Endometrium (tissue), 2 donors: Measurements from ENCODE around the gene ALPK1.
"Not testable (repeated sequence)": the region's sequence is repeated elsewhere in the genome, so short reads cannot be mapped to it uniquely, and the experiment has no call there.

ENCODE experiments used
- FAIRE-seq: peaks from 2 replicates; lab custom pipeline; 2012; peaks lifted over from hg19 to GRCh38; lab: Jason Lieb, UNC
- donor health status: control.
- donor health status: control.

The ALPK1 gene

DNA sequence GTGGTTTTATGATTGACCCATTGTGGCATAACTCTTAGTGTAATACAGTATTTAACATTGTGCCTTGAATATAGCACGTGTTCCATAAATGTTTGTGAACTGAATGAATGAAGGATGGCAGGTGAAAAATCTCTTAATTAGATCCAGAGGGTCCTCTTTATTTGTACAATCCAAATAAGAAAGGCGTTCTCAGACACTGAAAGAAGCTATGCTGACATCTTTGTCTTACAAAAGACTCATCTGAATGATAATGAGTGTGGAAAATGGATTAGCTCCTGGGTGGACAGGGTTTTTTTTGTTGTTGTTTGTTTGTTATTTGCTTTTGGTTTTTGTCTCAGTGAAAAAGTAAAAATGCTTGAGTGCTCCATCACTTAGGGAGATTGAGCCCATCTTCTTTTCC, 156.2 kb downstream of the ALPK1 start:
- FAIRE-seq = no peak

DNA sequence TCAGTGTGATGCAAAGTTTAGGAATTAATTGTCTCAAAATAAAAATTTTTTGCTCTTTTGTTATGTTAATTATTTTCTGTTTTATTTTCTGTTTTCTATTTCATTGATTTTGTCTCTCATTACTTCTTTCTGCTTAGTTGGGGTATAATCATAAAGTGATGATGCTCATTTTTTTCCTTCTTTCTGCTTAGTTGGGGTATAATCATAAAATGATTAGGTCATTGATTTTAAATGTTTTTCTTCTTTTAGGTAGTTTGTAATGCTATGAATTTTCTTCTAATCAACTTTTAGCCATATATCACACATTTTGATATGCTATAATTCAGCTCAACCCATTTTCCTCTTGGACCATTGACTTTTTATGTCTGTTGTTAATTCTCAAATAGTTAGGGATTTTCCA, 175.1 kb downstream of the ALPK1 start:
- no peak for FAIRE-seq

DNA sequence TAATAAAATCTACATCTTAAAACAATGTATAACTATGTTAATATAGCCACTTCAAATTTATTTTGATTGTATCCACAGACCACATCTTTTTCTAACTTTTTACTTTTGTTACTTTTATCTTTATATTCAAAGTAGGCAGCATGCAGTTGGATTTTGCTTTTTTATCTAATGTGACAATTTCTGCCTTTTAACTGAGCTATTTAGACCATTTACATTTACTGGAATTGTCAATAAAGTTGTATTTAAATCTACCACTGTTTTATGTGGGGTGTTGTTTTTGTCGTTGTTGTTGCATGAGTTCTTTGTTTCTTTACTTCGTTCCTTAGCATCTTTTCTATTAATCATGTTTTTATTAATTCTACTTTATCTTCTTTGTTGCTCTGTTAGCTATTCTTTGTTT, 176.8 kb downstream of the ALPK1 start:
- no peak for FAIRE-seq

DNA sequence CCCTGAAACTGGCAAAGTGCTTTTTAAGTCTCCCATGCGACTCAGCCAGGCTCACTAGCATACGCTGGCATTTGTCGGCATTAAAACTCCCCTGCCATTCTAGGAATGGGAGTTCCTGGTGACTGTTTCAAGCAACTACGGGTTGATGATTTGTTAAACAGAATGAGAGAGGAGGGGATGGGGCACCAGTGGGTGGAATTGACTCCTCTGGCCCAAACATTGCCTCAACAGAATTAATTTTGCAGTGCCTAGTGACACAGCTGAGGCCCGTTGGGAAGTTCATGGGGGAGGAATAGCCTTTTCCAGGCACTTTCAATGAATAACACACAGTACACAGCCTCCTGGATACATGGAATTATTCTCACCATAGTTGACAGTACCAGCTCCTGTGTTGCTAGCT, 188.8 kb downstream of the ALPK1 start:
- FAIRE-seq = no peak

DNA sequence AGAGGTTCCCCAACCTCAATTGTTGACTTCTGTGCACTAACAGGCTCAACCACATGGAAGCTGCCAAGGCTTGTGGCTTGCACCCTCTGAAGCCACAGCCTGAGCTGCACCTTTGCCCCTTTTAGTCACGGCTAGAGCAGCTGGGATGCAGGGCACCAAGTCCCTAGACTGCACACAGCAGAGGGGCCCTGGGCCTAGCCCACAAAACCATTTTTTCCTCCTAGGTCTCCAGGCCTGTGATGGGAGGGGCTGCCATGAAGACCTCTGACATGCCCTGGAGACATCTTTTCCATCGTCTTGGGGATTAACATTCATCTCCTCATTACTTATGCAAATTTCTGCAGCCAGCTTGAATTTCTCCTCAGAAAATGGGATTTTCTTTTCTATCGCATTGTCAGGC, 193.6 kb downstream of the ALPK1 start:
- FAIRE-seq = not testable (repeated sequence)
